GM18526 (cell line): ENCODE data around the gene MSMP.

Experiments used
- POLR2A ChIP-seq: IDR thresholded peaks from 3 replicates; pipeline ENCODE4 v1.6.1; 2011; ENCODE audit not compliant: insufficient read length; ENCODE audit errors: extremely low read depth

MSMP gene

GRCh38 chr9:35705372-35705771 is 48.7 kb downstream of the MSMP start:
- TF ChIP-seq POLR2A = no peak

- no peak for TF ChIP-seq POLR2A
These were observed 50.0 kb downstream of the MSMP start for GRCh38 chr9:35703906-35704672.
